GM12878 (cell line): Measurements from ENCODE around the gene SLC20A1. TPM values are rescaled to one million over a fixed set of nuclear protein-coding genes. Genes with fewer than 3 reads are reported as not detected.

Experiments used
- BMI1 ChIP-seq: fragments of 450-650 bp; IDR thresholded peaks from 2 replicates; pipeline ENCODE4 v1.6.1; 2016; ENCODE audit warnings: mild to moderate bottlenecking, moderate library complexity, borderline replicate concordance
- HCFC1 ChIP-seq: fragments of 150-350 bp; IDR thresholded peaks from 2 replicates; pipeline ENCODE4 v1.6.1; 2014; ENCODE audit warnings: low read length
- POLR2AphosphoS5 ChIP-seq: IDR thresholded peaks from 2 replicates; pipeline ENCODE4 v1.6.1; 2011; ENCODE audit warnings: mild to moderate bottlenecking, low read length, inconsistent platforms
- POU2F2 ChIP-seq: IDR thresholded peaks from 3 replicates; pipeline ENCODE4 v1.6.1; 2011; ENCODE audit warnings: low read depth, mild to moderate bottlenecking, low read length, borderline replicate concordance
- STAT1 ChIP-seq: fragments of 450-650 bp; conservative IDR thresholded peaks from 2 replicates; pipeline ENCODE4 v1.6.1; 2014; ENCODE audit warnings: antibody characterized with exemption, mild to moderate bottlenecking
- SUZ12 ChIP-seq: fragments of 200-600 bp; sonication (generic); IDR thresholded peaks from one replicate; pipeline ENCODE4 v1.6.1; 2018; ENCODE audit warnings: antibody characterized with exemption, mild to moderate bottlenecking; ENCODE audit not compliant: unreplicated experiment
- TAF1 ChIP-seq: IDR thresholded peaks from 2 replicates; pipeline ENCODE4 v1.6.1; 2011; ENCODE audit warnings: mild to moderate bottlenecking, low read depth, low read length, borderline replicate concordance
- TCF3 ChIP-seq: IDR thresholded peaks from 2 replicates; pipeline ENCODE4 v1.6.1; 2012; ENCODE audit warnings: low read depth, mild to moderate bottlenecking, low read length, borderline replicate concordance; ENCODE audit not compliant: insufficient read depth
- ZBED1 ChIP-seq: IDR thresholded peaks from 2 replicates; pipeline ENCODE4 v1.6.1; 2016; ENCODE audit warnings: borderline replicate concordance
- ZSCAN29 ChIP-seq: fragments of 450-650 bp; IDR thresholded peaks from 2 replicates; pipeline ENCODE4 v1.6.1; 2017; ENCODE audit warnings: mild to moderate bottlenecking, moderate library complexity
- polyA plus RNA-seq, 11 experiments: library from polyadenylated mRNA; depleted of rRNA in 4 of 11; unstranded in 6 of 11; stranded (reverse) in 5 of 11; fragments of >200 nt; fragmentation: Nextera tagmentation in 4 of 11; fragmentation: Illumina TruSeq in 1 of 11; extraction: Ambion mirVana in 4 of 11; extraction: Trizol in 1 of 11; gene quantifications; 1 replicate in 1 of 11; 2 replicates in 10 of 11; pipeline versions ENCODE4 v1.2.1 to v1.2.3, GENCODE V29; 2011 to 2016; ENCODE audit warnings: inconsistent platforms in 2 of 11, missing spikeins in 2 of 11, low read depth in 1 of 11
- total RNA-seq, 4 experiments: library from RNA; depleted of rRNA in 3 of 4; stranded (reverse); fragments of >200 nt in 3 of 4; fragmentation: Illumina TruSeq in 1 of 4; extraction: Trizol in 1 of 4; gene quantifications; 2 replicates each; pipeline versions ENCODE4 v1.2.1 to v1.2.3, GENCODE V29; 2013 to 2021
- TF ChIP-seq, protein P1 (sequence below): fragments of 450-650 bp; IDR thresholded peaks from 2 replicates; pipeline ENCODE4 v1.6.1; 2017; ENCODE audit warnings: mild to moderate bottlenecking, moderate library complexity
- TF ChIP-seq, protein P2 (sequence below): IDR thresholded peaks from 2 replicates; pipeline ENCODE4 v1.6.1; 2012; ENCODE audit warnings: low read depth, low read length, improper control_type of control experiment
- TF ChIP-seq, protein P3 (sequence below): fragments of 450-650 bp; formaldehyde crosslinking; IDR thresholded peaks from 2 replicates; pipeline ENCODE4 v1.5.0; 2022; ENCODE audit warnings: mild to moderate bottlenecking, missing genetic modification characterization
- TF ChIP-seq, protein P4 (sequence below): fragments of 450-650 bp; IDR thresholded peaks from 2 replicates; pipeline ENCODE4 v1.6.1; 2016; ENCODE audit warnings: mild to moderate bottlenecking
- TF ChIP-seq, protein P5 (sequence below): fragments of 450-650 bp; conservative IDR thresholded peaks from 2 replicates; pipeline ENCODE4 v1.6.1; 2017; ENCODE audit warnings: mild to moderate bottlenecking, moderate library complexity
- TF ChIP-seq, protein P6 (sequence below): IDR thresholded peaks from 2 replicates; pipeline ENCODE4 v1.6.1; 2011; ENCODE audit warnings: mild to moderate bottlenecking, low read depth, low read length, moderate library complexity; ENCODE audit not compliant: insufficient replicate concordance

Gene SLC20A1
- total and polyA plus RNA-seq, 10 of the 15 experiments (the other 5 are each of a cell fraction or from before 2014, with no cell fraction given), result 21.2 to 59.1 (median 43.2) TPM

DNA sequence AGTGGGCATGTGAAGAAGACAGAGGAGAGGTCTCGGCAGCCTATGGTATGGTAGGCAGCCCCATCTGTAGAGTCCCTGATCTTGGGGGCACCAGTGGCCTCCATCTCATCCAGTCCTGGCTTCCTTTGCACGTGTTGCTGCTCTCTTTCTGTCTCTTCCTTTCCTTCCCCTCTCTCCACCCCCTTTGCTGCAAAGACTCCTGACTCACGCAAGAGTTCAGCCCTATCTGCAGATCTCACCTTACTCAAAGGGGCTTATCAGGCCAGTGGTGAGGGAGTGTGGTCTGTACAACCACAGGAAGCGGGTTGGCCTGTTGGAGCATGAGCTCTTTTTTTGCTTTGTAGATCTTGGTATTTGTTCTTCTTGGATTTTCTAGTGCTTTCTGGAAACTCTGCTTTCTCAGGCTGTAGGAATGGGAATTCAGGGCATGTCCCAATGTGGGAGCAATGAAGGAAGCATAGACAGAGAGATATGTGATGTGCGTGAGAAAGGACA is 60.5 kb downstream of the SLC20A1 start (continued):
- TF ChIP-seq, protein P1, sequence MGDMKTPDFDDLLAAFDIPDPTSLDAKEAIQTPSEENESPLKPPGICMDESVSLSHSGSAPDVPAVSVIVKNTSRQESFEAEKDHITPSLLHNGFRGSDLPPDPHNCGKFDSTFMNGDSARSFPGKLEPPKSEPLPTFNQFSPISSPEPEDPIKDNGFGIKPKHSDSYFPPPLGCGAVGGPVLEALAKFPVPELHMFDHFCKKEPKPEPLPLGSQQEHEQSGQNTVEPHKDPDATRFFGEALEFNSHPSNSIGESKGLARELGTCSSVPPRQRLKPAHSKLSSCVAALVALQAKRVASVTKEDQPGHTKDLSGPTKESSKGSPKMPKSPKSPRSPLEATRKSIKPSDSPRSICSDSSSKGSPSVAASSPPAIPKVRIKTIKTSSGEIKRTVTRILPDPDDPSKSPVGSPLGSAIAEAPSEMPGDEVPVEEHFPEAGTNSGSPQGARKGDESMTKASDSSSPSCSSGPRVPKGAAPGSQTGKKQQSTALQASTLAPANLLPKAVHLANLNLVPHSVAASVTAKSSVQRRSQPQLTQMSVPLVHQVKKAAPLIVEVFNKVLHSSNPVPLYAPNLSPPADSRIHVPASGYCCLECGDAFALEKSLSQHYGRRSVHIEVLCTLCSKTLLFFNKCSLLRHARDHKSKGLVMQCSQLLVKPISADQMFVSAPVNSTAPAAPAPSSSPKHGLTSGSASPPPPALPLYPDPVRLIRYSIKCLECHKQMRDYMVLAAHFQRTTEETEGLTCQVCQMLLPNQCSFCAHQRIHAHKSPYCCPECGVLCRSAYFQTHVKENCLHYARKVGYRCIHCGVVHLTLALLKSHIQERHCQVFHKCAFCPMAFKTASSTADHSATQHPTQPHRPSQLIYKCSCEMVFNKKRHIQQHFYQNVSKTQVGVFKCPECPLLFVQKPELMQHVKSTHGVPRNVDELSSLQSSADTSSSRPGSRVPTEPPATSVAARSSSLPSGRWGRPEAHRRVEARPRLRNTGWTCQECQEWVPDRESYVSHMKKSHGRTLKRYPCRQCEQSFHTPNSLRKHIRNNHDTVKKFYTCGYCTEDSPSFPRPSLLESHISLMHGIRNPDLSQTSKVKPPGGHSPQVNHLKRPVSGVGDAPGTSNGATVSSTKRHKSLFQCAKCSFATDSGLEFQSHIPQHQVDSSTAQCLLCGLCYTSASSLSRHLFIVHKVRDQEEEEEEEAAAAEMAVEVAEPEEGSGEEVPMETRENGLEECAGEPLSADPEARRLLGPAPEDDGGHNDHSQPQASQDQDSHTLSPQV, result no peak
- TF ChIP-seq TCF3, result no peak
- TF ChIP-seq SUZ12, result no peak
- TF ChIP-seq TAF1, result no peak
- TF ChIP-seq BMI1, result no peak
- TF ChIP-seq, protein P2, sequence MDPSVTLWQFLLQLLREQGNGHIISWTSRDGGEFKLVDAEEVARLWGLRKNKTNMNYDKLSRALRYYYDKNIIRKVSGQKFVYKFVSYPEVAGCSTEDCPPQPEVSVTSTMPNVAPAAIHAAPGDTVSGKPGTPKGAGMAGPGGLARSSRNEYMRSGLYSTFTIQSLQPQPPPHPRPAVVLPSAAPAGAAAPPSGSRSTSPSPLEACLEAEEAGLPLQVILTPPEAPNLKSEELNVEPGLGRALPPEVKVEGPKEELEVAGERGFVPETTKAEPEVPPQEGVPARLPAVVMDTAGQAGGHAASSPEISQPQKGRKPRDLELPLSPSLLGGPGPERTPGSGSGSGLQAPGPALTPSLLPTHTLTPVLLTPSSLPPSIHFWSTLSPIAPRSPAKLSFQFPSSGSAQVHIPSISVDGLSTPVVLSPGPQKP, result no peak
- TF ChIP-seq STAT1, result no peak
- peak; percentile 7; the same call in 1 of the 3 replicates for TF ChIP-seq POU2F2
- no peak for TF ChIP-seq HCFC1
- TF ChIP-seq ZBED1, result 0 out of 2 replicates have a peak, but pooled peaks have one; percentile 39
- TF ChIP-seq, protein P3, sequence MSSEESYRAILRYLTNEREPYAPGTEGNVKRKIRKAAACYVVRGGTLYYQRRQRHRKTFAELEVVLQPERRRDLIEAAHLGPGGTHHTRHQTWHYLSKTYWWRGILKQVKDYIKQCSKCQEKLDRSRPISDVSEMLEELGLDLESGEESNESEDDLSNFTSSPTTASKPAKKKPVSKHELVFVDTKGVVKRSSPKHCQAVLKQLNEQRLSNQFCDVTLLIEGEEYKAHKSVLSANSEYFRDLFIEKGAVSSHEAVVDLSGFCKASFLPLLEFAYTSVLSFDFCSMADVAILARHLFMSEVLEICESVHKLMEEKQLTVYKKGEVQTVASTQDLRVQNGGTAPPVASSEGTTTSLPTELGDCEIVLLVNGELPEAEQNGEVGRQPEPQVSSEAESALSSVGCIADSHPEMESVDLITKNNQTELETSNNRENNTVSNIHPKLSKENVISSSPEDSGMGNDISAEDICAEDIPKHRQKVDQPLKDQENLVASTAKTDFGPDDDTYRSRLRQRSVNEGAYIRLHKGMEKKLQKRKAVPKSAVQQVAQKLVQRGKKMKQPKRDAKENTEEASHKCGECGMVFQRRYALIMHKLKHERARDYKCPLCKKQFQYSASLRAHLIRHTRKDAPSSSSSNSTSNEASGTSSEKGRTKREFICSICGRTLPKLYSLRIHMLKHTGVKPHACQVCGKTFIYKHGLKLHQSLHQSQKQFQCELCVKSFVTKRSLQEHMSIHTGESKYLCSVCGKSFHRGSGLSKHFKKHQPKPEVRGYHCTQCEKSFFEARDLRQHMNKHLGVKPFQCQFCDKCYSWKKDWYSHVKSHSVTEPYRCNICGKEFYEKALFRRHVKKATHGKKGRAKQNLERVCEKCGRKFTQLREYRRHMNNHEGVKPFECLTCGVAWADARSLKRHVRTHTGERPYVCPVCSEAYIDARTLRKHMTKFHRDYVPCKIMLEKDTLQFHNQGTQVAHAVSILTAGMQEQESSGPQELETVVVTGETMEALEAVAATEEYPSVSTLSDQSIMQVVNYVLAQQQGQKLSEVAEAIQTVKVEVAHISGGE (CRISPR knock-in tag), result no peak
- TF ChIP-seq, protein P4, sequence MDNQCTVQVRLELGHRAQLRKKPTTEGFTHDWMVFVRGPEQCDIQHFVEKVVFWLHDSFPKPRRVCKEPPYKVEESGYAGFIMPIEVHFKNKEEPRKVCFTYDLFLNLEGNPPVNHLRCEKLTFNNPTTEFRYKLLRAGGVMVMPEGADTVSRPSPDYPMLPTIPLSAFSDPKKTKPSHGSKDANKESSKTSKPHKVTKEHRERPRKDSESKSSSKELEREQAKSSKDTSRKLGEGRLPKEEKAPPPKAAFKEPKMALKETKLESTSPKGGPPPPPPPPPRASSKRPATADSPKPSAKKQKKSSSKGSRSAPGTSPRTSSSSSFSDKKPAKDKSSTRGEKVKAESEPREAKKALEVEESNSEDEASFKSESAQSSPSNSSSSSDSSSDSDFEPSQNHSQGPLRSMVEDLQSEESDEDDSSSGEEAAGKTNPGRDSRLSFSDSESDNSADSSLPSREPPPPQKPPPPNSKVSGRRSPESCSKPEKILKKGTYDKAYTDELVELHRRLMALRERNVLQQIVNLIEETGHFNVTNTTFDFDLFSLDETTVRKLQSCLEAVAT, result peak; percentile 13; the same call in 1 of the 2 replicates
- no peak for TF ChIP-seq POLR2AphosphoS5
- TF ChIP-seq, protein P5, sequence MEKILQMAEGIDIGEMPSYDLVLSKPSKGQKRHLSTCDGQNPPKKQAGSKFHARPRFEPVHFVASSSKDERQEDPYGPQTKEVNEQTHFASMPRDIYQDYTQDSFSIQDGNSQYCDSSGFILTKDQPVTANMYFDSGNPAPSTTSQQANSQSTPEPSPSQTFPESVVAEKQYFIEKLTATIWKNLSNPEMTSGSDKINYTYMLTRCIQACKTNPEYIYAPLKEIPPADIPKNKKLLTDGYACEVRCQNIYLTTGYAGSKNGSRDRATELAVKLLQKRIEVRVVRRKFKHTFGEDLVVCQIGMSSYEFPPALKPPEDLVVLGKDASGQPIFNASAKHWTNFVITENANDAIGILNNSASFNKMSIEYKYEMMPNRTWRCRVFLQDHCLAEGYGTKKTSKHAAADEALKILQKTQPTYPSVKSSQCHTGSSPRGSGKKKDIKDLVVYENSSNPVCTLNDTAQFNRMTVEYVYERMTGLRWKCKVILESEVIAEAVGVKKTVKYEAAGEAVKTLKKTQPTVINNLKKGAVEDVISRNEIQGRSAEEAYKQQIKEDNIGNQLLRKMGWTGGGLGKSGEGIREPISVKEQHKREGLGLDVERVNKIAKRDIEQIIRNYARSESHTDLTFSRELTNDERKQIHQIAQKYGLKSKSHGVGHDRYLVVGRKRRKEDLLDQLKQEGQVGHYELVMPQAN, result no peak
- no peak for TF ChIP-seq ZSCAN29
- TF ChIP-seq, protein P6, sequence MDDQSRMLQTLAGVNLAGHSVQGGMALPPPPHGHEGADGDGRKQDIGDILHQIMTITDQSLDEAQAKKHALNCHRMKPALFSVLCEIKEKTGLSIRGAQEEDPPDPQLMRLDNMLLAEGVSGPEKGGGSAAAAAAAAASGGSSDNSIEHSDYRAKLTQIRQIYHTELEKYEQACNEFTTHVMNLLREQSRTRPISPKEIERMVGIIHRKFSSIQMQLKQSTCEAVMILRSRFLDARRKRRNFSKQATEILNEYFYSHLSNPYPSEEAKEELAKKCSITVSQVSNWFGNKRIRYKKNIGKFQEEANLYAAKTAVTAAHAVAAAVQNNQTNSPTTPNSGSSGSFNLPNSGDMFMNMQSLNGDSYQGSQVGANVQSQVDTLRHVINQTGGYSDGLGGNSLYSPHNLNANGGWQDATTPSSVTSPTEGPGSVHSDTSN, result no peak
